ENCODE data around the gene ANKS1B. TPM values are rescaled to one million over a fixed set of nuclear protein-coding genes. Genes with fewer than 3 reads are reported as not detected.
A peak's percentile ranks its signal among the peaks of the same experiment; 100 is the strongest.

Gene ANKS1B
- total RNA-seq, 4 donors from 2014 or later, result 4.9 to 15.4 (median 9.4) TPM

- Histone ChIP-seq H3K27ac (no peak overlapping the region), H3K9me3 (no peaks in the 10 kb centered on the region), H3K36me3 (no peaks in the 10 kb centered on the region), H3K4me3 (no peak overlapping the region), H3K4me1 (no peaks in the 10 kb centered on the region), H3K27me3 (no peaks in the 10 kb centered on the region)
- WGBS, result 93% methylated on average over 3 of the region's 3 CpGs
- DNase-seq (ENCODE audit: low spot score in 2 of 2), result no peak
- TF ChIP-seq EP300 (IDR thresholded peaks at IDR 0.05) (no peak), POLR2A (IDR thresholded peaks at IDR 0.05) (no peak), CTCF (IDR thresholded peaks at IDR 0.05) (no peak), POLR2AphosphoS5 (IDR thresholded peaks at IDR 0.05) (no peak)
These were observed 982.6 kb downstream of the ANKS1B start for GRCh38 chr12:99002156-99002555.

- TF ChIP-seq CTCF (IDR thresholded peaks at IDR 0.05), result no peak
- no peak for TF ChIP-seq EP300 (IDR thresholded peaks at IDR 0.05)
- TF ChIP-seq POLR2AphosphoS5 (IDR thresholded peaks at IDR 0.05), result no peak
- no peak for TF ChIP-seq POLR2A (IDR thresholded peaks at IDR 0.05)
- Histone ChIP-seq H3K27me3 (no peaks in the 10 kb centered on the region), H3K27ac (no peak overlapping the region), H3K4me3 (no peak overlapping the region), H3K9me3 (no peaks in the 10 kb centered on the region), H3K36me3 (no peaks in the 10 kb centered on the region), H3K4me1 (no peaks in the 10 kb centered on the region)
- 51% methylated on average over 7 of the region's 7 CpGs for WGBS
- no peak for DNase-seq (ENCODE audit: low spot score in 2 of 2)
These were observed 985.2 kb downstream of the ANKS1B start for GRCh38 chr12:98999559-98999958.

GRCh38 chr12:98998697-98999299 is 985.9 kb downstream of the ANKS1B start:
- Histone ChIP-seq H3K36me3 (no peaks in the 10 kb centered on the region), H3K9me3 (no peaks in the 10 kb centered on the region), H3K27ac (no peak overlapping the region), H3K27me3 (no peaks in the 10 kb centered on the region), H3K4me3 (no peak overlapping the region), H3K4me1 (no peaks in the 10 kb centered on the region)
- TF ChIP-seq CTCF (IDR thresholded peaks at IDR 0.05) (peak in 1 of 2 donors; percentile 55), POLR2A (IDR thresholded peaks at IDR 0.05) (no peak), POLR2AphosphoS5 (IDR thresholded peaks at IDR 0.05) (no peak), EP300 (IDR thresholded peaks at IDR 0.05) (no peak)
- DNase-seq (ENCODE audit: low spot score in 2 of 2), result no peak
- 24% methylated on average over 6 of the region's 6 CpGs for WGBS

- Histone ChIP-seq H3K4me1 (no peaks in the 10 kb centered on the region), H3K27ac (no peak overlapping the region), H3K27me3 (no peaks in the 10 kb centered on the region), H3K4me3 (no peak overlapping the region), H3K9me3 (no peaks in the 10 kb centered on the region), H3K36me3 (no peaks in the 10 kb centered on the region)
- DNase-seq (ENCODE audit: low spot score in 2 of 2), result no peak
- no peak for TF ChIP-seq CTCF (IDR thresholded peaks at IDR 0.05)
- TF ChIP-seq POLR2A (IDR thresholded peaks at IDR 0.05), result no peak
- no peak for TF ChIP-seq POLR2AphosphoS5 (IDR thresholded peaks at IDR 0.05)
- no peak for TF ChIP-seq EP300 (IDR thresholded peaks at IDR 0.05)
- WGBS, result 67% methylated on average over 1 of the region's 1 CpG
These were observed 986.8 kb downstream of the ANKS1B start for GRCh38 chr12:98997899-98998298.

- no peak for DNase-seq (ENCODE audit: low spot score in 2 of 2)
- no peaks in the 10 kb centered on the region for H3K9me3 ChIP-seq
- TF ChIP-seq CTCF (IDR thresholded peaks at IDR 0.05), result no peak
- no peak for TF ChIP-seq POLR2A (IDR thresholded peaks at IDR 0.05)
- TF ChIP-seq POLR2AphosphoS5 (IDR thresholded peaks at IDR 0.05), result no peak
- TF ChIP-seq EP300 (IDR thresholded peaks at IDR 0.05), result no peak
- H3K27me3 ChIP-seq, result no peaks in the 10 kb centered on the region
- H3K4me3 ChIP-seq, result no peak overlapping the region
- 80% methylated on average over 3 of the region's 3 CpGs for WGBS
- no peak overlapping the region for H3K27ac ChIP-seq
- H3K36me3 ChIP-seq, result no peaks in the 10 kb centered on the region
- no peaks in the 10 kb centered on the region for H3K4me1 ChIP-seq
These were observed 994.1 kb downstream of the ANKS1B start for GRCh38 chr12:98990648-98991047.

Measured in suprapubic skin (tissue), 4 donors.